Ovary (tissue), 1 donor: ENCODE results near the gene IGFL4.

Experiments
- EP300 ChIP-seq: sonication (generic); formaldehyde crosslinking; IDR thresholded peaks from one replicate; pipeline ENCODE4 v1.6.1; 2017; ENCODE audit warnings: antibody characterized with exemption
- POLR2A ChIP-seq: fragments of 450-650 bp; IDR thresholded peaks from one replicate; pipeline ENCODE4 v1.6.1; 2017; ENCODE audit warnings: antibody characterized with exemption, mild to moderate bottlenecking, moderate library complexity

DNA sequence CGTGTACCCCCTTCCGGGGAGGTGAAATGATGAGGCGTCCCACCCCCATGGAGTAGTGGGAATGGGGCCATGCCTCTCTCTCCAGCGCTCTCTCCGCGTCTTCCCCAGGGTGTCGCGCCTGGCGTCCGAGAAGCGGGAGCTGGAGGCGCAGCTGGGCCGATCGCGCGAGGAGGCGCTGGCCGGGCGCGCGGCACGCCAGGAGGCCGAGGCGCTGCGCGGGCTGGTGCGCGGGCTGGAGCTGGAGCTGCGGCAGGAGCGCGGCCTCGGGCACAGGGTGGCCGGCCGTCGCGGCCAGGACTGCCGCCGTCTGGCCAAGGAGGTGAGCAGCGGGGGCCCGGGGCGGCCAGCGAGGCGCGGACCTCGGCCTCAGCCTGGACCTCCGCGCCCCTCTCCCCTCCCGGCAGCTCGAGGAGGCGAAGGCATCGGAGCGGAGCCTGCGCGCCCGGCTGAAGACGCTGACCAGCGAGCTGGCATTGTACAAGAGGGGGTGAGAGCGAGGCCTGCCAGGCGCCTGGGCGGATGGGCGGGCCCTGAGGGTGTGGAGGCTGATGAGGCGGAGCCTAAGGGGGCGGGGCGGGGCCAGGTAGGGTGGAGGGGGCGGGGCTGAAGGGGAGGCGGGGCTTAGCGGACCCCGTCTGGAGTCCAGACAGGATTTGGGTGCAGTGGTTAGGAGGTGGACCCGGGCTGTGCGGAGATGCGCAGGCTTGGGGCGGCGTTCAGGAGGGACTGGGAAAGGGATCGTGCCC lies 25.7 kb downstream of the IGFL4 start:
- TF ChIP-seq EP300, result no peak
- TF ChIP-seq POLR2A, result no peak
